ENCODE data around the gene ADAMTS18.
A peak's percentile ranks its signal among the peaks of the same experiment; 100 is the strongest.
"Not testable (repeated sequence)": the region's sequence is repeated elsewhere in the genome, so short reads cannot be mapped to it uniquely, and the experiment has no call there.

Gene ADAMTS18, protein sequence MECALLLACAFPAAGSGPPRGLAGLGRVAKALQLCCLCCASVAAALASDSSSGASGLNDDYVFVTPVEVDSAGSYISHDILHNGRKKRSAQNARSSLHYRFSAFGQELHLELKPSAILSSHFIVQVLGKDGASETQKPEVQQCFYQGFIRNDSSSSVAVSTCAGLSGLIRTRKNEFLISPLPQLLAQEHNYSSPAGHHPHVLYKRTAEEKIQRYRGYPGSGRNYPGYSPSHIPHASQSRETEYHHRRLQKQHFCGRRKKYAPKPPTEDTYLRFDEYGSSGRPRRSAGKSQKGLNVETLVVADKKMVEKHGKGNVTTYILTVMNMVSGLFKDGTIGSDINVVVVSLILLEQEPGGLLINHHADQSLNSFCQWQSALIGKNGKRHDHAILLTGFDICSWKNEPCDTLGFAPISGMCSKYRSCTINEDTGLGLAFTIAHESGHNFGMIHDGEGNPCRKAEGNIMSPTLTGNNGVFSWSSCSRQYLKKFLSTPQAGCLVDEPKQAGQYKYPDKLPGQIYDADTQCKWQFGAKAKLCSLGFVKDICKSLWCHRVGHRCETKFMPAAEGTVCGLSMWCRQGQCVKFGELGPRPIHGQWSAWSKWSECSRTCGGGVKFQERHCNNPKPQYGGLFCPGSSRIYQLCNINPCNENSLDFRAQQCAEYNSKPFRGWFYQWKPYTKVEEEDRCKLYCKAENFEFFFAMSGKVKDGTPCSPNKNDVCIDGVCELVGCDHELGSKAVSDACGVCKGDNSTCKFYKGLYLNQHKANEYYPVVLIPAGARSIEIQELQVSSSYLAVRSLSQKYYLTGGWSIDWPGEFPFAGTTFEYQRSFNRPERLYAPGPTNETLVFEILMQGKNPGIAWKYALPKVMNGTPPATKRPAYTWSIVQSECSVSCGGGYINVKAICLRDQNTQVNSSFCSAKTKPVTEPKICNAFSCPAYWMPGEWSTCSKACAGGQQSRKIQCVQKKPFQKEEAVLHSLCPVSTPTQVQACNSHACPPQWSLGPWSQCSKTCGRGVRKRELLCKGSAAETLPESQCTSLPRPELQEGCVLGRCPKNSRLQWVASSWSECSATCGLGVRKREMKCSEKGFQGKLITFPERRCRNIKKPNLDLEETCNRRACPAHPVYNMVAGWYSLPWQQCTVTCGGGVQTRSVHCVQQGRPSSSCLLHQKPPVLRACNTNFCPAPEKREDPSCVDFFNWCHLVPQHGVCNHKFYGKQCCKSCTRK (N-terminal part only)

GRCh38 chr16:77434530-77435271 is at the start of gene ADAMTS18:
Gene ADAMTS18 (minus strand): TSS chr16:77435034. CDS start chr16:77434695, 339 bp downstream.
- in situ Hi-C loops (cut with HindIII; ENCODE audit: low pct_ligation_motif_present, low pct_unique_long_range_greater_than_20kb, low sequenced_read_pairs), result no loop called here
- peak; percentile 15 for DNase-seq

GRCh38 chr16:77480681-77481315 is 46.0 kb upstream of the ADAMTS18 start:
- in situ Hi-C loops (cut with HindIII; ENCODE audit: low pct_ligation_motif_present, low pct_unique_long_range_greater_than_20kb, low sequenced_read_pairs), result no loop called here

GRCh38 chr16:77472262-77472661 is 37.4 kb upstream of the ADAMTS18 start:
- in situ Hi-C loops (cut with HindIII; ENCODE audit: low pct_ligation_motif_present, low pct_unique_long_range_greater_than_20kb, low sequenced_read_pairs), result no loop called here
- no peak for DNase-seq

More at GRCh38 chr16:77480681-77481315, 46.0 kb upstream of the ADAMTS18 start:
- no peak for DNase-seq

DNA sequence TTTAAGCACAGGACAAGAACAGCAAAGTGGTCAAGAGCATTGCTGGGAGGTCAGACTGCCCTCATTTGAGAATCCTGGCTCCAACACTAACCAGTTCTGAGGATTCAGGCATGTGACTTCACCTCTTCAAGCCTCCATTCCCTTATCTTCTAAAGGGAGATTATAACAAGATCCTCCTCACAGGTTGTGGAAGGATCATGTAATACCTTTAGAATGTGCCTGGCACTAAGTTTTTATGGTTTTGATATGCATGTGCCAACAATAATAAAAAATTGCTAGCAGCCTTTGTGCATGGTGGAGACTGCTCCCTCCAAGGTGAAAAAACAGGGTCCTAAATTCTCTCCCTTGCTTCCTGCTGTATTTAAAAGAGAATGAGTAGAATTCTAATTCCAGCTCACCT is 36.0 kb upstream of the ADAMTS18 start:
- in situ Hi-C loops (cut with HindIII; ENCODE audit: low pct_ligation_motif_present, low pct_unique_long_range_greater_than_20kb, low sequenced_read_pairs), result no loop called here
- no peak for DNase-seq

GRCh38 chr16:77469634-77470033 is 34.8 kb upstream of the ADAMTS18 start:
- DNase-seq, result no peak
- in situ Hi-C loops (cut with HindIII; ENCODE audit: low pct_ligation_motif_present, low pct_unique_long_range_greater_than_20kb, low sequenced_read_pairs), result no loop called here

DNA sequence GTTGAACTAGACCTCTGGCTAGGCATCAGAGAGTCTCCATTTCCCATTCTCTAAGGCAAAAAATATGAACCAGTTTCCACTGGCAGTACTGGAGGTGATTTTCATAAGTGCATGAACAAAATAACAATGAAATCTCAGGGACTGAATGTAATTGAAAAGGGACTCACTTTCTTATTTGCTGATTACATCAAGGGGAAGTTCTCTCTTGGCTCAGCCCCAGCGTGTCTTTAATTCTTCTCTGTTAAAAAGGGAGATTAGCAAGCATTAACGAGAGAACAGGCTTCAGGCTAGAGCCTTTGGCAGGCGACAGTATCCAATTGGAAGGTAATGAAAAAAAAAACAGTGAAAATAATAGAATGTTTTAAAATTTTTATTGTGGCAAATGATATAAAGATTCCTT is 34.0 kb upstream of the ADAMTS18 start:
- DNase-seq, result no peak
- in situ Hi-C loops (cut with HindIII; ENCODE audit: low pct_ligation_motif_present, low pct_unique_long_range_greater_than_20kb, low sequenced_read_pairs), result no loop called here

DNA sequence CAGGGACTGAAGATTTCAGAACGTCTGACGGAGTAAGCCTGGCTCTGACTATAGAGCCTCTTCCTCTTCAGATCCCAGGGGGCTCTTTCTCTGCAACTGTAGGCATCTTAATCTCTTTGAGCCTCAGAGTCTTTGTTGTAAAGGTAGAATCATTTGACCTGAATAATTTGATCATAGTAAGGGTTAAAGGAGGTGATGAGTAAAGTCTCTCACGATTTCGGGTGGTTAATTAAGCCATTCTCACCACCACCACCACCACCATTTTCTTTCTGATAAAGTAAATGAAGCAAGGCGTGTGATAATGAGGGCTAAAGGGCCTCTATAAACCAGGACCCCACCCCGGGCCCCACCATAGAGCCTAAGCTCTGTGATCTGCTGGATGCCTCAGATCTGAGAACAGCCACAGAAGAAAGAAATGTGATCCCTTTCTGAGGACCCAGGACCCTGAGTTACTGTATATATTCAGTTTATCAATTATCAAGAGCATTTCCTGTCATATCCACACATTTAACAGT is 33.0 kb upstream of the ADAMTS18 start:
- in situ Hi-C loops (cut with HindIII; ENCODE audit: low pct_ligation_motif_present, low pct_unique_long_range_greater_than_20kb, low sequenced_read_pairs), result no loop called here
- DNase-seq, result no peak

DNA sequence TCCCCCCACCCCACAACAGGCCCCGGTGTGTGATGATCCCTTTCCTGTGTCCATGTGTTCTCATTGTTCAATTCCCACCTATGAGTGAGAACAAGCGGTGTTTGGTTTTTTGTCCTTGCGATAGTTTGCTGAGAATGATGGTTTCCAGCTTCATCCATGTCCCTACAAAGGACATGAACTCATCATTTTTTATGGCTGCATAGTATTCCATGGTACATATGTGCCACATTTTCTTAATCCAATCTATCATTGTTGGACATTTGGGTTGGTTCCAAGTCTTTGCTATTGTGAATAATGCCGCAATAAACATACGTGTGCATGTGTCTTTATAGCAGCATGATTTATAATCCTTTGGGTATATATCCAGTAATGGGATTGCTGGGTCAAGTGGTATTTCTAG is 28.8 kb upstream of the ADAMTS18 start:
- DNase-seq; in situ Hi-C loops (cut with HindIII; ENCODE audit: low pct_ligation_motif_present, low pct_unique_long_range_greater_than_20kb, low sequenced_read_pairs): not testable (repeated sequence)

DNA sequence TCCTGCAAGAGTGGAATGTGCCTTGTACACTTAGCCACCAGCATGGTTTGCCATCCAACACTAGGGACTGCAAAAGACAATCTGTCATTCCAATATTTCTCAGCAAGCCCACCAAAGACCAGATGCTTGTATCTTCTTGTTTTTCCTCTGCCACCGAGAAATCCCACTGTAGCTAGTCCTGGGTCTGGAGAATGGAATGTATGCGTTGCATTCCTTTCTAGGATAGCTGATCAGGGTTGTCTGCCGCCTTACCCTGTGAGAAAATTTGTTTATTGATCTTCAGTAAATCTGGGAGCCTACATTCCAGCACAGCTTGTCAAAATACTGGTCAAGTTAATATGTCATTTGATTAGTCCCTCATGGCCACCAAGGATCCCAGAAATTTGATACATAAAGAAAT is 28.1 kb upstream of the ADAMTS18 start:
- no peak for DNase-seq
- in situ Hi-C loops (cut with HindIII; ENCODE audit: low pct_ligation_motif_present, low pct_unique_long_range_greater_than_20kb, low sequenced_read_pairs), result no loop called here

DNA sequence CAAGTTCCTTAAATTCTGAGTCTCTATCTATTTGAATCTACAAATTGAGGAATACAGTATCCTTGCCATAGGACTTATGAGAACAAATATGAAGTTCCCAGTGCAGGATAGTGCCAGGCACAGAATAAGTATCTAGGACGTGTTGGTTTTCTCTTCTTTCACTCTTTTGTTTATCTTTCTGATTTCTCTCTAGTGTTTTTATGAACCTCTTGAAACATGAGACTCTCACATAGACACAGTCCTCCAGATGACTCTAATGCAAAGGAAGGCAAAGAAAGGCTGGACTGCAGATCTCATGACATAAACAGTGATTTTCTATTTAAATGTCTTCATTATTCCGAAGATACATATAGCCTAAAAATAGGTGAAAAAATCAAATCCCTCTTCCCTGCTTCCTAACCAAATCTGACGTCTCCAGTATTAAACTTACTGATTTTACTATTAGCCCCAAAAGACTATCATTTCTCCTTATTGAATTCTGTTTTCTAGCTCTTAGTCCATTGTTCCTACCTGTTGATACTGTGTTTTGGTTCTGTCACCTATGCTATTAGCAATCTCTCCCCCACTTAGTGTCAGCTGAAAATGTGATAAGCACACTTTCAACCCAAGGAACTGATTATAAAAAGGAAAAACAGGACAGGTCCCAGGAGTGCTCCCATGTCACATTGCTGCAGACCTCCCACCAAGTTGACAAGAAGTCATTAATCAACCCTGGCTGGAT is 24.9 kb upstream of the ADAMTS18 start:
- DNase-seq, result no peak
- in situ Hi-C loops (cut with HindIII; ENCODE audit: low pct_ligation_motif_present, low pct_unique_long_range_greater_than_20kb, low sequenced_read_pairs), result no loop called here

- in situ Hi-C loops (cut with HindIII; ENCODE audit: low pct_ligation_motif_present, low pct_unique_long_range_greater_than_20kb, low sequenced_read_pairs), result no loop called here
- no peak for DNase-seq
Observed at GRCh38 chr16:77457046-77457445, 22.2 kb upstream of the ADAMTS18 start.

GRCh38 chr16:77452243-77452642 is 17.4 kb upstream of the ADAMTS18 start:
- DNase-seq, result no peak
- in situ Hi-C loops (cut with HindIII; ENCODE audit: low pct_ligation_motif_present, low pct_unique_long_range_greater_than_20kb, low sequenced_read_pairs), result no loop called here

- in situ Hi-C loops (cut with HindIII; ENCODE audit: low pct_ligation_motif_present, low pct_unique_long_range_greater_than_20kb, low sequenced_read_pairs), result no loop called here
- no peak for DNase-seq
Observed at GRCh38 chr16:77450790-77451487, 16.1 kb upstream of the ADAMTS18 start.

- in situ Hi-C loops (cut with HindIII; ENCODE audit: low pct_ligation_motif_present, low pct_unique_long_range_greater_than_20kb, low sequenced_read_pairs), result no loop called here
- no peak for DNase-seq
Observed at GRCh38 chr16:77449208-77449607, 14.4 kb upstream of the ADAMTS18 start.

- no peak for DNase-seq
- in situ Hi-C loops (cut with HindIII; ENCODE audit: low pct_ligation_motif_present, low pct_unique_long_range_greater_than_20kb, low sequenced_read_pairs), result no loop called here
Observed at GRCh38 chr16:77445324-77445723, 10.5 kb upstream of the ADAMTS18 start.

DNA sequence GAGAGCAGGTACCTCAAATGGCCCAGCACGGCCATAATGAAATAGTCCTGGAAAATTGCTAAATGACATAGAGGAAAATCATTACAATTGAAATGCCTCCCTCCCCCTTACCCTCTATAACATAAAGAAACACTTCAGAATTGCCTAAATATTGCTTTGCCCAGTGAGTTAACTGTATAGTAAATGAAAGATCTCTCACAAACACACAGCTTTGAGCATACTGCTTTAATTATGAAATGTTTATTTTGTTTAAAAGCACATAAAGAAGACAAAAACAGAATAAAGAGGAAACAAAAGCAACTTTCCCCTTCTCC is 9.3 kb upstream of the ADAMTS18 start:
- in situ Hi-C loops (cut with HindIII; ENCODE audit: low pct_ligation_motif_present, low pct_unique_long_range_greater_than_20kb, low sequenced_read_pairs), result no loop called here
- no peak for DNase-seq
